COLO829 (cell line): ENCODE results near the gene TSFM.

Source experiments
- DNase-seq: peaks from one replicate; pipeline ENCODE4 v3.0.0; 2012; ENCODE audit warnings: low spot score

The TSFM gene

DNA sequence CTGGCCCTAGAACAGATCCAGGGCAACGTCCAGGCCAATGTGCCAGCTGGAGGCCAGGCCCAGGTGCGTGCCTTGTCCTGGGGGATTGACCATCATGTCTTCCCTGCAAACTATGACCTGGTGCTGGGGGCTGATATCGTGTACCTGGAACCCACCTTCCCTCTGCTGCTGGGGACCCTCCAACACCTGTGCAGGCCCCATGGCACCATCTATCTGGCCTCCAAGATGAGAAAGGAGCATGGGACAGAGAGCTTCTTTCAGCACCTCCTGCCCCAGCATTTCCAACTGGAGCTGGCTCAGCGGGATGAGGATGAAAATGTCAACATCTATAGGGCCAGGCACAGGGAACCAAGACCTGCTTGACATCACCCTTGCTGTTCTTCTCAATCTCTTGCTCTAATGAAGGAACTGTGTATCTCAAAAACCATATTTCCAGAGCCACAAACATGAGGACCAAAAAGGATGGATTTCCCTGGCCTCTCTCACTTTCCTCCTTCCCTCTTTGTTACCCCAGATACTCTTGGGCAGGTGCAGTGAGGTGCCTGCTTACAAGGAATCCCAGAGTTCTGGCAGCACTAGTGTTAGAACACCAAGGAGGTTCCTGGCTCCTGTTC is 2.2 kb upstream of the TSFM start:
- no peak for DNase-seq

DNA sequence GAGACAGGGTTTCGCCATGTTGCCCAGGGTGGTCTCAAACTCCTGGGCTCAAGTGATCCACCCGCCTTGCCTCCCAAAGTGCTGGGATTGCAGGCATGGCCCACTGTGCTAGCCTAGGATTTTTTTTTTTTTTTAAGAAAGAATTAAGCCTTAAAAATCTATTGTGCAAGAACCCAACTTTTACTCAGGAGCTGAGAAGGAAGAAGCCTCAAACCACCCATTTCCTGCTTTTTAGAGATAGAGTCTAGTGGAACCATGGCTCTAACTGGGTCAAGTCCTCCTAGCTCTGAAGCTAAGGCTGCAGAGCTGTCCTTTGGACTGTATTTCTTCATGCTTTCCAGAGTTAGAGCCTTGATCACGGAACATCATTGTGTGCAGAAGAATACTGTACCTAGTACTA is 1.3 kb upstream of the TSFM start:
- DNase-seq, result no peak

DNA sequence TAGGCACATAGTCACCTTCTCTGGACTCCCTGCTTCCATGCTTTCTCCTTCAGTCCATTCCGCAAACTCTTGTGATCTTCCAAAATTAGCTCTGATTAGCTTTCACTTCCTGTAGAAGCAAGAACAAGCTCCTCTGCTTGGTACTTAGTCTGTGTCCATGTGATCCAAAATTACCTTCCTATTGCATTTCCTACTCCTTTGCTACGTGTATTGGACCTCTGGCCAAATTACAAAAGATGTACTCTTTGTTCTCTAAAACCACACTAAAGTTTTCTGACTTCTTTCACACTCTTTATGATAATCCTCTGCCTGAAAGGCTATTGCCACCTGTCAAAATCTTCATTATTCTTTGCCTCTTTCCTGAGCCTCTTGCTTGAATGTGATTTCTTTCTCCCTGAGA is 786 bp upstream of the TSFM start:
- DNase-seq, result no peak

DNA sequence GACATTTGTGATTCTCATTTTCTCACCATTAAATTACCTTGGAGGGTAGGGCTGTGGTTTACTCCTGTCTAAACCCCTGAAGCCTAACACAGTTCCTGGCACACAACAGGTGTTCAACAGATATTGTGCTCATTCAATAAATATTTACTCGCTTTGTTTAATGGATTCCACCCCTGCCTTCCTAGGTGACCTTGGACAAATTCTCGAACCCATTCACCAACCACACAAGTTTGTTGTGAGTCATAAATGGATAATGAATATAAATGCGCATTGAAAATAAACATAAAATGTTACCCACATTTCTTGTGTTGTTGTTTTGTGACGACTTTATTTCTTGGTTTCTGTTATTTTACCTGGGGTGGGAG is 362 bp upstream of the TSFM start:
- DNase-seq, result no peak

DNA sequence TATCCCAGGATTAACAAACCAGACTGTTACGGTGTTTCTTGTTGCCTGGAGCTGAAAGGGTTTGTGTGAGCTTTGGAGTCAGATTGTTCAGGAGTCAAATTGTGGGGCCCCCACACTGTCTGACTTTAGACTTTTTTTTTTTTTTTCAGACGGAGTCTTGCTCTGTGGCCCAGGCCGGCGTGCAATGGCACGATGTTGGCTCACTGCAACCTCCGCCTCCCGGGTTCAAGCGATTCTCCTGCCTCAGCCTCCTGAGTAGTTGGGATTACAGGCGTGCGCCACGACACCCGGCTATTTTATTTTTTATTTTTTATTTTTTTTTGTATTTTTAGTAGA is 847 bp downstream of the TSFM start:
- no peak for DNase-seq

DNA sequence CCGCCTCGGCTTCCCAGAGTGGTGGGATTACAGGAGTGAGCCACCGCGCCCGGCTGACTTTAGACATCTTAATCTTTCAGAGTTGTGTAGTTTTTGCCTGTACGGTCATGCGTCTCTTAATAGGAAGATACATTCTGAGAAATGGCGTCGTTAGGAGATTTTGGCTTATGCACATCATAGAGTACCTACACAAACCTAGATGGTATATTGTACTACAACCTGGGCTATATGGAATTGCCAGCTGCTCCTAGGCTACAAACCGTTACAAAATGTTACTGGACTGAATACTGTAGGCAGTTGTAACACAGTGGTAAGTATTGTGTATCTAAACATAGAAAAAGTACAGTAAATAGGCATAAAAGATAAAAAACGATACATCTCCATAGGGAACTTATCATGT is 1.3 kb downstream of the TSFM start:
- no peak for DNase-seq

DNA sequence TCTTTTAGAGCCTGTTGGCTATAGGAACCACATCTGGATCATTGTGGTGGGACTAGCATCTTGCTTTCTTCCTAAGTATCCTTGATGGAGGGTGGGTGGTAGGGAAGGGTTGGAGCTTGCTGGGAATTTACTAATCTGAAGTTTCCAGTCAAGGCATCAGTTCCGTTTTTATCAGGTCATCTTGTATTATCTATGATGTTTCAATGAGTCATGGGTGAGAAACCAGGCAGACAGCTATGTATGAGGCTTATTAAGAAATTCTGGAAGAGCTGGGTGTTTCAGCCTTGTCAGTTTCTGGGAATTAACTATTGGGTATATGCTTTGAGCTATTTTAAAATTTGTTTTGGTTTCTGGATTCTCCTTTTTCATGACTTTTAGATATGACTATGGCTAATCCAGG is 11.3 kb downstream of the TSFM start:
- peak; percentile 39 for DNase-seq

DNA sequence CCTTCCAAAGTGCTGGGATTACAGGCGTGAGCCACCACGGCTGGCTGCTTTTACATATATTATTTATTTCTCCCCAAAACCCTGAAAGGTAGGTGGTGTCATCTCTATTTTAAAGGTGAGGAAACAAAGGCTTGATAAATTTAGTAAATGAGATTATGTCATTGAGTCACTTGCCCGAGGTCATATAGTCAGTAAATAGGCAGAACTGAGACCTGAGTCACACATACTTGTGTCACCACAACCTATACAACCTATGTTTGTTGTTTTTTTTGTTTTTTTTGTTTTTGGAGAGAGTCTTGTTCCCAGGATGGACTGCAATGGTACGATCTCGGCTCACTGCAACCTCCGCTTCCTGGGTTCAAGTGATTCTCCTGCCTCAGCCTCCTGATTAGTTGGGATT is 12.8 kb downstream of the TSFM start:
- no peak for DNase-seq

DNA sequence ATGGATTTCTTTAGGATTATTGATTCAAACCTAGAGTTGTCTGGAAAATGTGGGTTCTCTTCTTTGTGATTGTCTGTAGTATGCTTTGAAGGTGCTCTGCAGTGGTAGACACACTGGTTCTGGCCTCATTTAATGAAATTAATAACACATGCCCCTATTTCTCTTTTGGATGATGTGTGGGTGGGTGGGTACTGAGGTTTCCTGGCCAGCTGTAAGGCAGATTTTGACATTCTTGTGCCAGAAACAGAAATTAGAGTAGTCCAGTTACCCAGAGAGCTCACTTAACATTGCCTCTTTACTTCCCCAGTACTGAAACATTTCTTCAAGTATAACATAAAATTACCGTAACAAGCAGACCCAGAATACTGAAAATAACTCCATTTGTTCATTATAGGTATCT is 14.4 kb downstream of the TSFM start:
- no peak for DNase-seq

DNA sequence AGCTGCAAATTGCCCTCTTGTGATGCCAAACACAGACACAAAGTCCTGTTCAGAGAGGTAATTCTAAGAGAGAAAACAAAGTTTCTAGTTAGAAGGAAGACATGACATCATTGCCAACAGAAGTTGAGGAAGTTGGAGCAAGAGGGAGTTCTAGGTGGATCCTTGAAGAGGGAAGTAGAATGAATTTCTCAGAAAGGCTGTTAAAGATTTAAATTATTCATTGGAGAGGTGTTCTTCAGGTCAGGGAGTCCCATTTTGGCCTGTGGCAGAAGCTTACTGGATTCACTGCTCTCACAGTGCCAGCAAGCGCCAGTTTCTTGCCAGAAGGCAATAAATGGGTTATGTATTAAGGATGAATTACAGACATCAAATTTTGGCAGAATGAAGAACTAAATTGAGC is 15.3 kb downstream of the TSFM start:
- DNase-seq, result no peak

DNA sequence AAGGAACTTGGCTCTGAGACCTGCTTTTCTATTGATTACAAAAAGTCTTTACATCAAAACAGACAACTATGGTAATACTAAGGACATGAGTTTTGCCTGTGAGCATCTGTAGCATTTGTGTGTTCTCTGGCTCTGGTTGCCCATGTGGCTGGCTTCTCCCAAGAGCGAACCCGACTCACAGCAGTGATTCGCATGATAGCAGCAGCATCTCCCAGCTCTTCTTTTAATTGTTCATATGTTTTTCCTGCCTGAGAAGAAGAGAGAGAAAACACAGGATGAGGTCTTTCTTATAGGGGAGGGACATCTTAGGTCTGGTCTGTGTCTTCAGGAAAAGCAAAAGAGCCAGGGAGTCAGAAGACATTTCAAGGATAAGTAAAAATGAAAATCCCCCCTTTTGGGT is 18.4 kb downstream of the TSFM start:
- DNase-seq, result no peak

DNA sequence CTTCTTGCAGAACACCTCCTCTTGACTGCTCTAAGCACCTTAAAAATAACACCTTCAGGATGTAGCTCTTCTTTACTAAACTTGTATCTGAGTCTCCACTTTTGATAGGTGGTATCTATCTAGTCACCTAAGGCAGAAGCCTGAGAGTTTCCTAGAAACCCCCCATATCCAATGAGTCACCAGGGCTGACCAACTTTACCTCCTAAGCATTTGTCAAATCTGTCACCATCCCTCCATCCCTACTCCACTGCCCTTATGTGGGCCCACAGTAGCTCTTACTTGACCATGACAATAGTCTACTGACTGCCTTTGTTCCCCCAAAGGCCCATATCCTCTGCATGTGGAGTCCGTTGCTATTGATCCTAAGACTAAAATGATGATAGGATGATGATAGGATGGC is 20.0 kb downstream of the TSFM start:
- DNase-seq, result no peak

DNA sequence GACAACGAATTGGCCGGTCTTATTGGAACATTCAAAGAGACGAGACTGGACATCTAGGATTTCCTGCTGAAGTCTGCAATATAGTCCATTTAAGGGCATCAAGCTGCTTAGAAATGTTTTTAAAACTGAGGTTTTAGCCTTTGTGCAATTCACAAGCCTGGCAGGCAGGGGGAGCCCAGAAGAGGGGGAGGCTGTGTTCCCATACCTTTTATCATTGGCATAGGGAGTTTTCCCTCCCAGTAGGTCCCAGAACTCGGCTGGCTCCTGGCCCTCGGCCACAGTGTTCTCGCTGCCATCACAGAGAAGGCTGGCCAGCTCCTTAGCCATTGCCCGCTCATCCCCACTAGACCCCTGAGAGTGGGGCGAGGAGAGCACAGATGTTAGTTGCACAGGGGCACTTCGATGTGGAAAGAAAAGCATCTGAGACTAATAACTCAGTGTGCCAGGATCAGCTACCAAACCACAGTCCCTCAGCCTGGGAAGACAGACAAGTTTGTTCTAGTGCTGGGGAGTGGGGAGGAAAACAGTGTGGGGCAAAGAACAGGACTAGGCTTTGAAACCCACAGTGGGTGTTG is 20.8 kb downstream of the TSFM start:
- peak; percentile 59 for DNase-seq

DNA sequence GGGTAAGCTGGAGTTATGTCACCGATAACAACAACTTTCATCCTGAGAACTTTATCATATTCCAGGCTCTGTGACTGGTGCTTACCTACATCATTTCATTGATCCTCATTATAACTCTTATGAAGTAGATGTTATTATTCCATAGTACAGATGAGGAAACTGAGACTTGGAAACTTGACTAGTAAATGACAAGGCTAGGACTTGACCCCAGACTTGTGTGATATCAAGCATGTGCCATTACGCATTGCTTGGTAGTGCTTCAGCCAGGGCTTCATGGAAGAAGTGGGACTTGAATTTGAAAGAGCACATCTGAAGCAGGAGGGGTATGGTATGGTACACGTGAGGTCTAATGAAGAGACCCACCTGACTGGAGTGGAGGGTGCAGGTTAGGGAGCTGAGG is 24.1 kb downstream of the TSFM start:
- no peak for DNase-seq

DNA sequence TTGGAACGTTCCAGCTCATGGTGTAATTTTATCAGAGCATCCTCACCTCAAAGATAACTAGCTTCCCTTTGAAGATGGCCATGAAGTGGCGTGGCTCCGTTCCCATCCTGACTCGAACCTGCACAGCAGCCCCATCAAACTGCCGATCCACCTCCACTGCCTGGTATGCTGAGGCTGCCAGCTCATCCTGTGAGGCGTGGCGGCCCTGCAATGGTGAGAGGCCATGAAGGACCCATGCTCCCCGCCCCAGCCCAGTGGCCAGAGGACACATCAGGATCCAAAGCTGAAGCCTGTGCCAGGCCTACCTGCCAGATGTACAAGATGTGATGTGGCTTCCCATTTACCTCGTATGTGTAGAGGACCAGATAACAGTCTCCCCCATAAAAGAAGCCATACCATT is 24.7 kb downstream of the TSFM start:
- DNase-seq, result no peak

DNA sequence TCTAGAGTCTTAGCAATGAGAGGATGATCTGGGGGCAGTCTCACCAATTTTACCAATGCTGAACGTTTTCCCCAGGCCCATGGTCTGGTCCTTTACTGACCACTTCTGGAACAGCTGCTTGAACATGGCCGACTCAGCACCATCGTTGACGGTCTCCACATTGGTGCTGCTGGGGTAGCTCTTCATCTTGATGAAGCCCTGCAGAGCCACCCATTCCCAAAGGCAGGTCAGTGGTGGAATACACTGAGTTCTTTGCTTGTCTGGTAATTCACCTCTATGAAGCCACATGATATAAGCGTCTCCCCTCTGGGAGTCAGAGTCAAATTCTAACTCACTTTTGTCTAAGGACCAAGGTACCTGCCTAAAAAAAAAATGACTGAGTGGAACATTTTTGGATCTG is 25.8 kb downstream of the TSFM start:
- no peak for DNase-seq

DNA sequence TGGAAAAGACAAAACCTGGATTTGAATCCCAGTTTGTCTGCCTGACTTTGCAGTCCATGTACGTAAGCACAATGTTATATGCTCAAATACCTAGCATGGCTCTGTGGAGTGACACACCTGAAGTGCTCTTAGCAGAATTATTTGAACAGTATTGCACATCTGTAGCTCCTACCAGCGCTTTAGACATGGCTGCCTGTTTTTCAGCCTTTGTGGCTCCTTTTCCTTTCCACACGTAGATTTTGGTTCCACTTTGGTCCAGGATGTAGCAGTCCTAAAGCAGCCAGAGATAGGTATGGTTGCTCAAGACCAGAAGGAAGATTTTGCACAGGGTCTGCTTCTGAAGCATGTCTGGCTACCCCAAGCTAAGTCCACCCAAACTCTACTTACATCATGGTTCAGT is 26.8 kb downstream of the TSFM start:
- DNase-seq, result no peak

DNA sequence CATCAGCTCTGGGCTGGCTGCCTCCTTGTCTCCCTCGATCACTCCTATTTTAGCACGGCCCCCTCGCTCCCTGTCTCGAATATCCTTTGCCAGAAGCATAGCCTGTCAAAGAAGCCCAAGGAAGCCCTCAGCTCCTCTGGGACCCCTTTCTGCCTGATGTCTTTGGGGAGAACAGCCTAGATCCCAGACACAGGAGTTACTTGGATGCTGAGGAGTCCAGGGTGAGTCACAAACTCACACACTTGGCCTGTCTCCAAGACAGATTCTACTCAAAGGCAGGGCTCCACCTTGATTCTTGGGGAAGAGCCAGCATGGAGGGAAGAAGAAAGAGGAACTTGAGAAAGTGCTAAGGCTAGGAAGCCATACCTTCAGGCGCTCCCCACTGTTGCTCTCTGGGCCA is 27.9 kb downstream of the TSFM start:
- no peak for DNase-seq

DNA sequence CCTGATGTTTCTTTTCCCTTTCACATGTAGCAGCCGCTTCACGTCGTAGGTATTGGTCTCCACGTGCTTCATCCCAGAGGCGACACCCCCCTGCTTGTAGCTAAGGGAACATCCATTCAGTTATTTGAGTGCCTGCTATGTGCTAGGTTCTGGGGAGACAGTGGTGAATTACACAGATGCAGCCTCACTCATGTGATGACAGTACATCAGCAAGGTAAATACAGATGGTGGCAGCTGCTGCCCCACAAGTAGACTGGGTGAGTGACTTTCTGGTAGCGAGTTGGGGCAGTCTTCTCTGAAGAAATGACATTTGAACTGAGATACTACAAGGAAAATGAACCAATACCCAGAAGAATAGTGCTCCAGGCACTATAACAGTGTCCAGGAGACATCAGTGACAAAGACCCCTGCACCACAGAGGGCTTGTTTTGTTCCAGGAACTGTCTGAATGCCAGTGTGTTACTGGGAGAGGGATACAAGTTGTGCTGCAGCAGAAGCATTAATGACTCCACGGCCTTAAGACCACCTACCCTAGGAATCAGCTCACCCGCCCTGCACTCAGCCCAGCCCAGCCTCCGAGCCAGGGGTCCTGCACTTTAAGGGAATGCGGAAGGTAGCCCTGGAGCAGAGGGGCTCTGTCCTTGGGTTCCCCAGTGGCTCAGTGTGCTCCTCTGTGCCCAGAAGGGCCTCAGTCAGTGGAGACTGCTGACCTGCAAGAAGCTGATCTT is 28.6 kb downstream of the TSFM start:
- DNase-seq, result no peak

DNA sequence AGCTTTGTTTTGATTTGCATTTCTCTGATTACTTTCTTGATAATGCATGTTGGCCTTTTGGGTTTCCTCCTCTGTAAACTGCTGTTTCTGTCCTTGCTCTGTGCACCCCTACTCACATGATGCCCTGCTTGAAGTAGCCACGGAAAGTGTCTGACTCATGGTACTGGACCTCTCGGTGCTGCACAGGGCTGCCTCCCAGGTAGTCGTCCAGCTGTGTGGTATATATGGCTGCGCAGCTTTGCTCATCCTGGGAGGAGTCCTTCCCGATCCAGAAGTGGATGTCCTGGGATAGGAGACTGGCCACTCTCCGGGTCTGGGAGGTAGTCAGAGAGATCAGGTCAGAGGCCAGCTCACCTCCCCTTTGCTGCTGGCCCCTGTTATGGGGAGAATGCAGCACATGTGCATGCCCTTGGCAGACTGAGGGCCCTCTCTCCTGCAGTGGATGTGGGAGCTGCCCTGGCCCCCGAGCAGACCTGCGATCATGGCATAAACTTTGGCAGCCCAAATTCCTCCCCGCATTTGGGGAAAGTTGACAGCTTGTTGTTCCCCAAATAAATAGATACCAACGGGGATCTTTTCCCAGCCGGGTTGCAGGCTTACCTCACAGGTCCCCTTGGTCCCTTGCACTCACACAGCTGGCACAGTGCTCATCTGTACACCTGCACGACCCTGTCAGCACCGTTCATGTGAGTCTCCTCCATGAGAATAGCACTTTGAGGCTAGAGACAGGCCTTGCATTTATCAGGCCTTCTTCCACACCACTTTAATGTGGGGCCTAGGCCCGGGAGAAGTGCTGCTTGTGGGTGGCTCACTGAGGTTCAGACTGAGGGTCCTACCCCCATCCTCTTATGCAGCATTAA is 30.8 kb downstream of the TSFM start:
- no peak for DNase-seq

DNA sequence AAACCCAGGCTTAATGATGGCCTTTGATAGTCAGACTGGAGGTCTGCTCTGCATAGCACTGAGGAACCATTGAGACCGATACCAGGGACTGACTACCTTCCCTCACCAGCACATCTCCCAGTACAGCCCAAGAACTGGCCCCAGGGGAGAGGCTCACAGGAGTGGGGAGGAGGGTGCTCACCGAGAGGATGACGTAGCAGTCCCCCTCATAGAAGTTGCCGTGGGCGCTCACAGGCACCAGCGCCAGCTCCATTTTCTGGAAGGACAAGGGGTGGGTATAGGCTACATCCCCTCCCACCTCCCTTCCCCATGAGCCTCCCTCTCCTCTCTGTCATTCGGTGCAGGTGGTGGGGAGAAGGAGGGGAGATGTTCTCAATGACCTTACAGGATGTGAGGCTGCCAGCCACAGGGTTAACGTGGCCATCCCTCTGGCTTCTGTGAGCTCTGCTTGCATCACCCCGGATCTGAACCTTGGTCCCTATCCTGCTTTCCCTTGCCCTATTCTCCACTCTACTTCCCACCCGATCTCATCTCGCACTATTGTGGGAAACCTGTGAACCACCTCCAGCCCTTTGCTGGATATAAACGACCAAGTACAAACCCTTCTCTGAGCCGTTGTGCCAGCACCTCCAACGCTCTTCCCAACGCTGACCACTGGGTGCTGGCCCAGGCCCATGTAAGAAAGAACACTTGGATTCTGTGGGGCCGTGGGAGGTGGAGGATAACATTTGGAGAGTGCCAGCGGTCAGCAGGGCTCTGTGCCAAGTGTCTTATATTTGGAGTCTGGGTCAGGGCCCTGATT is 31.6 kb downstream of the TSFM start:
- DNase-seq, result no peak
